IMR-90 (cell line): ENCODE measurements around the gene GPX6. TPM values are rescaled to one million over a fixed set of nuclear protein-coding genes. Genes with fewer than 3 reads are reported as not detected.

Source experiments
- ATAC-seq: fragments of 200-7000 bp; cut with Tn5 transposase; 2 replicates; pipeline ENCODE4 v1.9.1; 2020; ENCODE audit warnings: low read depth, mild to moderate bottlenecking, moderate library complexity
- BruUV-seq: library from RNA; stranded (reverse); fragments of 400-500 nt; replicated peaks from 2 replicates; lab custom pipeline; 2021; lab: Mats Ljungman, UMichigan
- CTCF ChIA-PET: fragments of 300-600 bp; formaldehyde crosslinking; extraction: SDS; loops from one replicate; lab custom pipeline; 2021; ENCODE audit warnings: antibody characterized with exemption; lab: Yijun Ruan, JAX
- POLR2A ChIA-PET: fragments of 300-600 bp; sonication (Branson Sonifier 250); formaldehyde crosslinking; loops from one replicate; lab custom pipeline; 2022; ENCODE audit warnings: antibody characterized with exemption; ENCODE audit not compliant: unreplicated experiment; lab: Charles Lee
- DNase-seq: peaks from one replicate; pipeline ENCODE4 v3.0.0; 2013
- H2AFZ ChIP-seq: replicated peaks from 2 replicates; pipeline ENCODE3; 2013; ENCODE audit warnings: low read length, mild to moderate bottlenecking; ENCODE audit not compliant: poor library complexity
- H2AK5ac ChIP-seq: 2 replicates; pipeline ENCODE4 v1.6.1; 2013; ENCODE audit warnings: low read depth, low read length, inconsistent platforms
- H2AK9ac ChIP-seq: replicated peaks from 2 replicates; pipeline ENCODE3; 2013; ENCODE audit warnings: mild to moderate bottlenecking, low read depth, low read length, moderate library complexity; ENCODE audit not compliant: poor library complexity
- H2BK120ac ChIP-seq: 2 replicates; pipeline ENCODE4 v1.6.1; 2013; ENCODE audit warnings: low read depth, low read length, inconsistent platforms
- H2BK15ac ChIP-seq: 3 replicates; pipeline ENCODE4 v1.6.1; 2013; ENCODE audit warnings: low read depth, low read length, inconsistent platforms
- H2BK20ac ChIP-seq: 2 replicates; pipeline ENCODE4 v1.6.1; 2013; ENCODE audit warnings: low read depth, mild to moderate bottlenecking, inconsistent platforms, low read length, moderate library complexity
- H2BK5ac ChIP-seq: 2 replicates; pipeline ENCODE4 v1.6.1; 2013; ENCODE audit warnings: mild to moderate bottlenecking, low read depth, low read length, inconsistent platforms; ENCODE audit not compliant: poor library complexity, severe bottlenecking
- H3K14ac ChIP-seq: replicated peaks from 2 replicates; pipeline ENCODE4 v1.6.1; 2013; ENCODE audit warnings: low read depth, low read length, inconsistent platforms
- H3K18ac ChIP-seq: 2 replicates; pipeline ENCODE4 v1.6.1; 2013; ENCODE audit warnings: low read depth, low read length, control low read depth
- H3K23ac ChIP-seq: 2 replicates; pipeline ENCODE4 v1.6.1; 2013; ENCODE audit warnings: low read depth, low read length, inconsistent platforms
- H3K27ac ChIP-seq: 2 replicates; pipeline ENCODE4 v1.5.1; 2013; ENCODE audit warnings: mild to moderate bottlenecking, control low read depth, low read length; ENCODE audit not compliant: insufficient read depth
- H3K27me3 ChIP-seq: 2 replicates; pipeline ENCODE4 v1.6.1; 2013; ENCODE audit warnings: low read length; ENCODE audit not compliant: control insufficient read depth, insufficient read depth
- H3K36me3 ChIP-seq: 2 replicates; pipeline ENCODE4 v1.6.1; 2013; ENCODE audit warnings: low read length, mixed read lengths; ENCODE audit not compliant: control insufficient read depth, insufficient read depth
- H3K4ac ChIP-seq: 2 replicates; pipeline ENCODE4 v1.6.1; 2013; ENCODE audit warnings: low read depth, low read length, inconsistent platforms
- H3K4me1 ChIP-seq: 2 replicates; pipeline ENCODE4 v1.6.1; 2013; ENCODE audit warnings: low read length, mixed read lengths; ENCODE audit not compliant: control insufficient read depth, insufficient read depth
- H3K4me2 ChIP-seq: 2 replicates; pipeline ENCODE4 v1.6.1; 2013; ENCODE audit warnings: low read depth, mild to moderate bottlenecking, control low read depth, low read length, moderate library complexity
- H3K4me3 ChIP-seq: 2 replicates; pipeline ENCODE4 v1.5.1; 2013; ENCODE audit warnings: low read depth, mild to moderate bottlenecking, control low read depth, low read length, moderate library complexity; ENCODE audit not compliant: insufficient read depth
- H3K56ac ChIP-seq: 2 replicates; pipeline ENCODE4 v1.6.1; 2013; ENCODE audit warnings: low read length, inconsistent platforms; ENCODE audit not compliant: insufficient read depth; ENCODE audit errors: extremely low read depth
- H3K79me1 ChIP-seq, 2 experiments: 2 replicates each; pipeline ENCODE4 v1.6.1; 2013; ENCODE audit warnings: low read length in 2 of 2, inconsistent platforms in 1 of 2, low read depth in 1 of 2
- H3K9ac ChIP-seq: 2 replicates; pipeline ENCODE4 v1.6.1; 2013; ENCODE audit warnings: low read depth, low read length, control low read depth
- H3K9me1 ChIP-seq: 2 replicates; pipeline ENCODE4 v1.6.1; 2013; ENCODE audit warnings: low read length, inconsistent platforms; ENCODE audit not compliant: insufficient read depth
- H3K9me3 ChIP-seq: 2 replicates; pipeline ENCODE4 v1.6.1; 2013; ENCODE audit warnings: low read length; ENCODE audit not compliant: control insufficient read depth, insufficient read depth
- H4K20me1 ChIP-seq: 2 replicates; pipeline ENCODE4 v1.6.1; 2013; ENCODE audit warnings: low read length, inconsistent platforms; ENCODE audit not compliant: insufficient read depth
- H4K5ac ChIP-seq: 2 replicates; pipeline ENCODE4 v1.6.1; 2013; ENCODE audit warnings: mild to moderate bottlenecking, low read depth, low read length, control low read depth
- H4K8ac ChIP-seq, 2 experiments: 2 replicates each; pipeline ENCODE4 v1.6.1; 2013; ENCODE audit warnings: low read depth in 2 of 2, low read length in 2 of 2, control low read depth in 1 of 2, inconsistent platforms in 1 of 2
- H4K91ac ChIP-seq: 2 replicates; pipeline ENCODE4 v1.6.1; 2013; ENCODE audit warnings: low read depth, low read length, inconsistent platforms; ENCODE audit not compliant: insufficient read depth
- BHLHE40 ChIP-seq: fragments of 150-350 bp; IDR thresholded peaks from 2 replicates; pipeline ENCODE4 v1.6.1; 2016; ENCODE audit warnings: mild to moderate bottlenecking, low read depth, low read length
- CHD1 ChIP-seq: IDR thresholded peaks from 2 replicates; pipeline ENCODE4 v1.6.1; 2012; ENCODE audit warnings: low read depth, low read length, improper control_type of control experiment
- MXI1 ChIP-seq: IDR thresholded peaks from 2 replicates; pipeline ENCODE4 v1.6.1; 2012; ENCODE audit warnings: low read depth, mild to moderate bottlenecking, low read length, moderate library complexity, borderline replicate concordance
- POLR2A ChIP-seq: IDR thresholded peaks from 2 replicates; pipeline ENCODE4 v1.6.1; 2012; ENCODE audit warnings: mild to moderate bottlenecking, low read depth, low read length
- SMC3 ChIP-seq: fragments of 150-350 bp; IDR thresholded peaks from 2 replicates; pipeline ENCODE4 v1.6.1; 2016; ENCODE audit warnings: low read depth, mild to moderate bottlenecking, antibody characterized with exemption, low read length, moderate library complexity
- WGBS, 2 experiments: methylation state at CpG; one replicate each; pipeline versions ENCODE4 v1.1.5 to v1.1.7; 2013; ENCODE audit warnings: missing lambda C conversion rate in 2 of 2; ENCODE audit not compliant: insufficient read length in 1 of 2; ENCODE audit errors: extremely low coverage in 2 of 2; 5-methylcytosine and 5-hydroxymethylcytosine counted together
- dilution Hi-C: fragments of 300-500 bp; cut with HindIII; formaldehyde crosslinking; loops from one replicate; pipeline ENCODE4 v1.14.3; 2018; ENCODE audit warnings: low sequenced_read_pairs; ENCODE audit not compliant: unreplicated experiment
- in situ Hi-C: fragments of 300-500 bp; cut with MboI; formaldehyde crosslinking; loops from 3 replicates; pipeline ENCODE4 v1.14.3; 2019; ENCODE audit warnings: low sequenced_read_pairs, inconsistent platforms, mixed read lengths
- intact Hi-C: fragments of 100-400 bp; cut with micrococcal nuclease; formaldehyde crosslinking; loops from 2 replicates; pipeline ENCODE4 v1.10.0; 2022
- polyA plus RNA-seq, 3 experiments: library from polyadenylated mRNA; depleted of rRNA; stranded (reverse); fragments of >200 nt; gene quantifications; 2 replicates each; pipeline ENCODE4 v1.2.3, GENCODE V29; 2012; ENCODE audit warnings: low replicate concordance in 1 of 3
- total RNA-seq: library from RNA; depleted of rRNA; stranded (reverse); fragments of >200 nt; gene quantifications from 2 replicates; pipeline ENCODE4 v1.2.3, GENCODE V29; 2012
- TF ChIP-seq, protein P1 (sequence below): fragments of 150-350 bp; IDR thresholded peaks from 2 replicates; pipeline ENCODE4 v1.6.1; 2017; ENCODE audit warnings: mild to moderate bottlenecking, antibody characterized with exemption, low read length, low read depth
- TF ChIP-seq, protein P2 (sequence below): conservative IDR thresholded peaks from 2 replicates; pipeline ENCODE4 v1.5.1; 2012; ENCODE audit warnings: mild to moderate bottlenecking, low read depth, low read length, improper control_type of control experiment

Gene GPX6
- total and polyA plus RNA-seq, 2 of the 4 experiments (the other 2 are of a cell fraction), result not detected

DNA sequence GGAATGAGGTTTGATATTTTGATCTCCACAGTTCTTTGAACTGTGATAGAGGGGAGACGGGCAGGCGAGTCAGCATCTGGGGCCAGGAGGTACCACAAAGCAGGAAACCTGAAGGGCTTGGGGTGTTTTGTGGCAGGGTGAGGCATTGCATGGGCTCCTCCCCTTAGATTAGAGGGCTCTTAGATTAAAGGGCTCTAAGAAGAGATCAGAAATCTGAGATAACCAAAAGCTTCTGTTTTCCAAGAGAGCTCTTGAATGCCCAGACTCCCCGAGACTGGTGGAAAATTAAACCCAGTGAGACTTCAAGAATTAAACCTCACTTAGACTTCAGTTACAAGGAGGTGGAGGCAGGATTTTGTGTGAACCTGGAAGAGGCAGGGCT, 7.6 kb upstream of the GPX6 start:
- H2AK9ac ChIP-seq, result no peak overlapping the region
- H3K9ac ChIP-seq, result no peak overlapping the region
- ChIA-PET CTCF (no interaction called here), POLR2A (no interaction called here)
- no peaks in the 10 kb centered on the region for H3K36me3 ChIP-seq
- no peak overlapping the region for H2BK5ac ChIP-seq
- H3K23ac ChIP-seq, result no peak overlapping the region
- WGBS, 2 experiments, result no CpG with 5 or more reads among the region's 3 CpGs
- H4K91ac ChIP-seq, result no peak overlapping the region
- H3K9me3 ChIP-seq, result no peaks in the 10 kb centered on the region
- no peak overlapping the region for H2AK5ac ChIP-seq
- no peak overlapping the region for H3K4me2 ChIP-seq
- H4K5ac ChIP-seq, result no peak overlapping the region
- dilution Hi-C loops (no loop called here), intact Hi-C loops (no loop called here), in situ Hi-C loops (no loop called here)
- H3K9me1 ChIP-seq, result no peaks in the 10 kb centered on the region
- H2BK15ac ChIP-seq, result no peak overlapping the region
- H3K4me3 ChIP-seq, result no peak overlapping the region
- H4K8ac ChIP-seq, result no peak overlapping the region
- H3K4me1 ChIP-seq, result no peaks in the 10 kb centered on the region
- H3K79me1 ChIP-seq, result no peaks in the 10 kb centered on the region
- no peak overlapping the region for H3K56ac ChIP-seq
- H3K18ac ChIP-seq, result no peak overlapping the region
- H3K27ac ChIP-seq, result no peak overlapping the region
- H3K27me3 ChIP-seq, result no peaks in the 10 kb centered on the region; the same call in 1 of the 2 replicates
- BruUV-seq, result no TSS peak
- no peaks in the 10 kb centered on the region for H4K20me1 ChIP-seq
- no peak for DNase-seq
- H2AFZ ChIP-seq, result no peak overlapping the region
- no peak for ATAC-seq
- TF ChIP-seq, protein P1, sequence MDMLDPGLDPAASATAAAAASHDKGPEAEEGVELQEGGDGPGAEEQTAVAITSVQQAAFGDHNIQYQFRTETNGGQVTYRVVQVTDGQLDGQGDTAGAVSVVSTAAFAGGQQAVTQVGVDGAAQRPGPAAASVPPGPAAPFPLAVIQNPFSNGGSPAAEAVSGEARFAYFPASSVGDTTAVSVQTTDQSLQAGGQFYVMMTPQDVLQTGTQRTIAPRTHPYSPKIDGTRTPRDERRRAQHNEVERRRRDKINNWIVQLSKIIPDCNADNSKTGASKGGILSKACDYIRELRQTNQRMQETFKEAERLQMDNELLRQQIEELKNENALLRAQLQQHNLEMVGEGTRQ, result no peak
- TF ChIP-seq BHLHE40 (no peak), POLR2A (no peak), CHD1 (no peak), SMC3 (no peak), MXI1 (no peak)
- TF ChIP-seq, protein P2, sequence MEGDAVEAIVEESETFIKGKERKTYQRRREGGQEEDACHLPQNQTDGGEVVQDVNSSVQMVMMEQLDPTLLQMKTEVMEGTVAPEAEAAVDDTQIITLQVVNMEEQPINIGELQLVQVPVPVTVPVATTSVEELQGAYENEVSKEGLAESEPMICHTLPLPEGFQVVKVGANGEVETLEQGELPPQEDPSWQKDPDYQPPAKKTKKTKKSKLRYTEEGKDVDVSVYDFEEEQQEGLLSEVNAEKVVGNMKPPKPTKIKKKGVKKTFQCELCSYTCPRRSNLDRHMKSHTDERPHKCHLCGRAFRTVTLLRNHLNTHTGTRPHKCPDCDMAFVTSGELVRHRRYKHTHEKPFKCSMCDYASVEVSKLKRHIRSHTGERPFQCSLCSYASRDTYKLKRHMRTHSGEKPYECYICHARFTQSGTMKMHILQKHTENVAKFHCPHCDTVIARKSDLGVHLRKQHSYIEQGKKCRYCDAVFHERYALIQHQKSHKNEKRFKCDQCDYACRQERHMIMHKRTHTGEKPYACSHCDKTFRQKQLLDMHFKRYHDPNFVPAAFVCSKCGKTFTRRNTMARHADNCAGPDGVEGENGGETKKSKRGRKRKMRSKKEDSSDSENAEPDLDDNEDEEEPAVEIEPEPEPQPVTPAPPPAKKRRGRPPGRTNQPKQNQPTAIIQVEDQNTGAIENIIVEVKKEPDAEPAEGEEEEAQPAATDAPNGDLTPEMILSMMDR, result no peak
- H3K4ac ChIP-seq, result no peak overlapping the region
- no peak overlapping the region for H2BK120ac ChIP-seq
- no peak overlapping the region for H3K14ac ChIP-seq
- no peak overlapping the region for H2BK20ac ChIP-seq
